GM10248 (cell line): ENCODE results near the gene SAMD15.

ENCODE experiments used
- CTCF ChIA-PET: fragments of 300-600 bp; sonication (Branson Sonifier 250); formaldehyde crosslinking; extraction: SDS; loops from one replicate; lab custom pipeline; 2021; ENCODE audit warnings: antibody characterized with exemption; lab: Yijun Ruan, JAX
- POLR2A ChIA-PET: fragments of 350-650 bp; sonication (Branson Sonifier 250); formaldehyde crosslinking; extraction: SDS; loops from one replicate; lab custom pipeline; 2020; ENCODE audit warnings: antibody characterized with exemption; lab: Yijun Ruan, JAX
- DNase-seq: peaks from one replicate; pipeline ENCODE4 v3.0.0; 2012; ENCODE audit errors: extremely low spot score
- CTCF ChIP-seq: IDR thresholded peaks from 2 replicates; pipeline ENCODE4 v1.5.1; 2012; ENCODE audit warnings: mild to moderate bottlenecking, low read depth; ENCODE audit errors: extremely low read depth, missing control alignments, control extremely low read depth

SAMD15 gene

DNA sequence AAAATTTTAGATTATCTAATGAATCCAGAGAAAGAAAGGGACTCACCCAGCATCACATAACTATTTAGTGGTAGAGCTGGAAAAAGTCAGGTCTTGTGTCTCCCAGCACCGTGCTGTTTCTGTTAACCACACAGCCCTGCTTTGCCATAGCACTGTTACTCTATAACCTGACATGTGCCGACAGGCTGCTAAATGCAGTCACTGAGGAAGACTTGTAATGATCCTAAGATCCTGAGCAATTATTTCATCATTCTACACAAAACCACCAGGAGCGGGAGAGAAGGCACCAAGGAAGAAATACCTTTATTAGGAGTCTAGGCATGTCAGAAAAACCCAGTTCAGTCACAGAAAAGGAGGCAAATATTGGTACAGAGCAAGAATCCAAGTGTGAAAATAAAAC is 49.2 kb downstream of the SAMD15 start:
- no peak for DNase-seq
- TF ChIP-seq CTCF, result no peak
- ChIA-PET POLR2A (no interaction called here), CTCF (interaction anchor here (0.7 to 1.4 kb wide), 2 partner anchors 33 to 114 kb away, joined by 3 read pairs; no protein-coding TSS in a partner anchor)

GRCh38 chr14:77436042-77436441 is 58.9 kb downstream of the SAMD15 start:
- ChIA-PET POLR2A (no interaction called here), CTCF (no interaction called here)

GRCh38 chr14:77438596-77438995 is 61.4 kb downstream of the SAMD15 start:
- ChIA-PET POLR2A (no interaction called here), CTCF (interaction anchor here (1.2 to 3.7 kb wide), 3 partner anchors 9 to 21 kb away, joined by 4 to 16 read pairs (median 6); partner anchors contain the start of genes AHSA1 and VIPAS39)
- no peak for TF ChIP-seq CTCF
- no peak for DNase-seq

More at GRCh38 chr14:77436042-77436441, 58.9 kb downstream of the SAMD15 start:
- TF ChIP-seq CTCF, result no peak
- no peak for DNase-seq

DNA sequence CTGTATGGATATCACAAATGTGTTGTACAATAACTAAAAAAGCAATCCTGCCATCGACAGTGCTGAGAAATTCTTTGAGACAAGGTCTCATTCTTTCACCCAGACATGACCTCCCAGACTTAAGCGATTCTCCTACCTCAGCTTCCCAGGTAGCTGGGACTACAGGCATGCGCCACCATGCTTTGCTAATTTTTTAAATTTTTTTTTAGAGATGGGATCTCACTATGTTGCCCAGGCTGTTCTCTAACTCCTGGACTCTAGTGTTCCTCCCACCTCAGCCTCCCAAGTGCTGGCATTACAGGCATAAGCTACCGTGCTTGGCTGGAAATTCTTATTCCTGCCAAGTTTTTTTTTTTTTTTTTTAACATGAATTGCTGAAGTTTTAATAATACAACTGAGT is 62.7 kb downstream of the SAMD15 start:
- no peak for DNase-seq
- ChIA-PET POLR2A (no interaction called here), CTCF (interaction anchor here (3.7 kb wide), 1 partner anchor 19 kb away, joined by 16 read pairs; no protein-coding TSS in a partner anchor)
- TF ChIP-seq CTCF, result no peak
